ENCODE data around the gene SMOC2. TPM values are rescaled to one million over a fixed set of nuclear protein-coding genes. Genes with fewer than 3 reads are reported as not detected.

SMOC2 gene
- total RNA-seq, 4 donors from 2014 or later: 9.0 to 25.7 (median 15.2) TPM

DNA sequence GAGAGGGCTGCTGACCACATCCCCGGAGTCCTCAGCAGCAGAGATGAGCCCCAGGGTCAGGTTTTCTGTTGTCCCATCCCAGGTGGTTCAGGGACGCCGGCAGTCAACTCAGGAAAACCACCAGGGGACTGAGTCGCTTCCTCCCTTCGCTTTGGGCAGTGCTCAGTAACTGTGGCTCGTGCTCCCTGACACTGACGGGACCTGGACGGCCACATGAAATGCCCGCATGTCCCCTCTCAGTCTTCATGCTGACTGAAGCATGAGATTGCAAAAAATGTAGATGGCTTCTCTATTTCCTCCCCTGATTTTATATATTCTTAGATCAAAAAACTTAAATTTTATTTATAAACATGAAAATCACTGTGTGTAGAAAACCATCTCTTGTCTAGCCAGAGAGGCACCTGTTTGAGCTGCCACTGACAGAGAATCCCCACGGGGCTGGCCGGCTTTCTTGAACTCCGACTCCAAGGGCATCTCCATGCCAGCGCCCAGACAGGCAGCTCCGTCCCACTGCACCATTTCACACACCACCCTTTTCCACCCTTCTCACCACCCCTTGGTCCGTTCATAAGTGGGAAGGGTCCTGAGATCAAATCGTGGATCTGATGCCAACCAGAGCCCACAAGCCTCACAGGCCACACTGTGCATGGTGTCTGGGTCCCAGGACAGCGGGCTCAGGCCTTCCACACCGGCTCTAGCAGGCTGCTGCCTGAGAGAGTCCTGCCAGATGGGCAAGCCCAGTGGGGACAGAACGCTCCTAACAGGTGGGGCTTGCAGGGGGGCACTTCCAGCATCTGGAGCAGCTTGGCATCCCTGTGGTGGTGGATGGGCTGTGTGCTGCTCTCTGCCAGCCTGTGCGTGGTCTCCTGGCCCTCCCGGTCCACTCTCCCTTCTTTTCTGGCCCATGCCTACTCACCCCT, 98.2 kb downstream of the SMOC2 start:
- Histone ChIP-seq H3K4me1 (no peaks in the 10 kb centered on the region), H3K27ac (no peak overlapping the region), H3K9me3 (no peaks in the 10 kb centered on the region), H3K36me3 (no peaks in the 10 kb centered on the region), H3K27me3 (no peaks in the 10 kb centered on the region), H3K4me3 (replicated peaks in 1 of 3) (no peak overlapping the region)
- TF ChIP-seq, protein P1, sequence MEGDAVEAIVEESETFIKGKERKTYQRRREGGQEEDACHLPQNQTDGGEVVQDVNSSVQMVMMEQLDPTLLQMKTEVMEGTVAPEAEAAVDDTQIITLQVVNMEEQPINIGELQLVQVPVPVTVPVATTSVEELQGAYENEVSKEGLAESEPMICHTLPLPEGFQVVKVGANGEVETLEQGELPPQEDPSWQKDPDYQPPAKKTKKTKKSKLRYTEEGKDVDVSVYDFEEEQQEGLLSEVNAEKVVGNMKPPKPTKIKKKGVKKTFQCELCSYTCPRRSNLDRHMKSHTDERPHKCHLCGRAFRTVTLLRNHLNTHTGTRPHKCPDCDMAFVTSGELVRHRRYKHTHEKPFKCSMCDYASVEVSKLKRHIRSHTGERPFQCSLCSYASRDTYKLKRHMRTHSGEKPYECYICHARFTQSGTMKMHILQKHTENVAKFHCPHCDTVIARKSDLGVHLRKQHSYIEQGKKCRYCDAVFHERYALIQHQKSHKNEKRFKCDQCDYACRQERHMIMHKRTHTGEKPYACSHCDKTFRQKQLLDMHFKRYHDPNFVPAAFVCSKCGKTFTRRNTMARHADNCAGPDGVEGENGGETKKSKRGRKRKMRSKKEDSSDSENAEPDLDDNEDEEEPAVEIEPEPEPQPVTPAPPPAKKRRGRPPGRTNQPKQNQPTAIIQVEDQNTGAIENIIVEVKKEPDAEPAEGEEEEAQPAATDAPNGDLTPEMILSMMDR (IDR thresholded peaks at IDR 0.05): no peak
- no peak for TF ChIP-seq POLR2A (IDR thresholded peaks at IDR 0.05)
- no peak for DNase-seq
- 83 to 85% methylated on average over 18 to 21 of the region's 21 CpGs for WGBS, 2 donors
- intact Hi-C loops (cut with DNase I): loop anchor here (5.0 kb wide), 1 partner anchor 167 kb away; no protein-coding TSS in a partner anchor

DNA sequence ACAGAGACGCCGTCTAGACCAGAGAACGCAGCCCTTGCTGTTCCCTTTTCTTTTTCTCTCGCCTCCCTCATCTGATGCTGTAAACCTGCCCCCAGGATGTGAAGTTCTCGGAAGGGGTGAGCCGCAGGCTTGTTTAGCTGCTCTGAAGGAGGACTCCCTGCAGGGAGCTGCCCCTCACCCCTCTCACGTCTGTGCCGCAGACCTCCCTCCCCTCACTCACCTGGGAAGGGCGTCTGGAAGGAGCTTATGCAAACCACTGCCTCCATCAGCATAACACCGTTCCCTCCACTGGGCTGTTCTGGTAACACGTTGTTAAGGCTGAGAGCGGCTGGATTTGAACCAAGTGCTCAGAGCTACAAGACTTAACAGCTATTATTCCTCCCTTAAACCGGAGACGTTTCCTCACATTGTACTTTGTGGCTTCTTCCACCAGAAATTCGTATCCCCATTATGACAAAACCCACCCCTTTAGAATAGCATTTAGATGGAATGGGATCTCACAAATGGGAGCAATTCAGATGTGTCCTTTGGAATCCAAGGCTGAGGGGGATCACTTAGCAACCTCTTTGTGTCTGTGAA, 99.8 kb downstream of the SMOC2 start:
- intact Hi-C loops (cut with DNase I): no loop called here
- Histone ChIP-seq H3K27me3 (no peaks in the 10 kb centered on the region), H3K36me3 (no peaks in the 10 kb centered on the region), H3K4me3 (replicated peaks in 1 of 3) (no peak overlapping the region), H3K4me1 (no peaks in the 10 kb centered on the region), H3K9me3 (no peaks in the 10 kb centered on the region), H3K27ac (no peak overlapping the region)
- 71 to 73% methylated on average over 14 to 15 of the region's 15 CpGs for WGBS, 2 donors
- DNase-seq: no peak
- TF ChIP-seq POLR2A (IDR thresholded peaks at IDR 0.05): no peak

DNA sequence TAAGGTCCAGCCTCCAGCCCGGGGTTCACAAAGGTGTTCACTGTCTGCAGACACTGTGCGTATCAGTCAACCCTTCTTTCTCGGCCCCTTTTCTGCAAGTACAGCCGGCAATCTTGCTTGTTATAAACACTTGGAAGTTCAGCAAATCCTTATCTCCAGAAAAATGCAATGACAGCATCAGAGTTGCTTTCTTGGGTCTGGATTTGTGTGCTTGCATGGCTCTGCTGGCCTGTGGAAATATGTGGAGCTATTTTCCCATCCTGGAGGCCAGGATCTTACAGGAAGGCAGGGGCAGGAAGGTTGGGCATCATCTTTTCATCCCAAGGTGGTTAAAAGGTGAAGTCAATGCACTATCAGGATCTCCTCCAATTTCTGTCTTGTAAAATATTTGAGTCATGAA, 100.3 kb downstream of the SMOC2 start:
- Histone ChIP-seq H3K36me3 (no peaks in the 10 kb centered on the region), H3K9me3 (no peaks in the 10 kb centered on the region), H3K4me1 (no peaks in the 10 kb centered on the region), H3K27ac (no peak overlapping the region), H3K4me3 (replicated peaks in 1 of 3) (no peak overlapping the region), H3K27me3 (no peaks in the 10 kb centered on the region)
- no peak for TF ChIP-seq POLR2A (IDR thresholded peaks at IDR 0.05)
- DNase-seq: no peak
- intact Hi-C loops (cut with DNase I): no loop called here
- WGBS, 2 donors: 71 to 79% methylated on average over 4 of the region's 4 CpGs

DNA sequence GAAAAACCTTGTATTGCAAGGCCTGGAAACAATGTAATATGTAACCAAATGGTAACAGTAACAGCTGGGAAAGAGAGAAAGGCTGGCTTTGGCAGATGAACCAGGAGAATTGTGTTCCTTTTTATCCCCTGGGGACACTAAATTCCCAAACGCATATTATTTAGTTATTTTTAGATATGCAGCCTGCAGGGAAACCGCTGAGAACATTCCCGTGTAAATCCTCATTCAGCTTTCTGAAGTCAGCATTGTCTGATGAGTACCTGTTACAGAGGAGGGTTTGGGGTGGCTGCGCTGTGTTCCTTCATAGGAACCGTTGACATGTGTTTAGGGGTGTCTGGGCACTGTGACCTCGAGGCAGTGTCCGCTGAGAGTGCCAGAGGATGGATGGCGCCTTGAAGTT, 101.3 kb downstream of the SMOC2 start:
- intact Hi-C loops (cut with DNase I): no loop called here
- Histone ChIP-seq H3K4me3 (replicated peaks in 1 of 3) (no peak overlapping the region), H3K4me1 (no peaks in the 10 kb centered on the region), H3K36me3 (no peaks in the 10 kb centered on the region), H3K9me3 (no peaks in the 10 kb centered on the region), H3K27me3 (no peaks in the 10 kb centered on the region), H3K27ac (no peak overlapping the region)
- no peak for DNase-seq
- TF ChIP-seq POLR2A (IDR thresholded peaks at IDR 0.05): no peak
- TF ChIP-seq, protein P1 (IDR thresholded peaks at IDR 0.05): no peak
- 70 to 76% methylated on average over 8 of the region's 8 CpGs for WGBS, 2 donors

DNA sequence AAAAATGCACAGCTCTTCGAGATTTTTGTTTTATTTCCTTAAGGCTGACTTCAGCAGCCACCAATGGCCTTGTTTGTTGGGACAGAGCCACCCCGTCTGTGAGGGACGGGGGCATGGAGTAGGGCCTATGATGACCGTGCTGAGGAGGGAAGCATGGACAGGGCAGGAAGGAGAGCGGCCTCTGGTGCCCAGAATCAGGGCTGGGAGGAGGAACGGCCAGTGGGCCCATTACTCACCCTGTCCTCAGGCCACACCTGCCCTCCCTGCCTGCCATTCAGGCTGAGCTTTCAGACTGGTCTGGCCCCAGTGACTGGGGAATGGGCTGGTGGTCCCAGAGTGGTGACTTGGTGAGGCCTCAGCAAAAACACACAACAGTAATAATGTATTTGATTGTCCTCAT, 104.4 kb downstream of the SMOC2 start:
- Histone ChIP-seq H3K27me3 (no peaks in the 10 kb centered on the region), H3K36me3 (no peaks in the 10 kb centered on the region), H3K4me3 (replicated peaks in 1 of 3) (no peak overlapping the region), H3K9me3 (no peaks in the 10 kb centered on the region), H3K4me1 (no peaks in the 10 kb centered on the region), H3K27ac (no peak overlapping the region)
- TF ChIP-seq POLR2A (IDR thresholded peaks at IDR 0.05): no peak
- TF ChIP-seq, protein P1 (IDR thresholded peaks at IDR 0.05): no peak
- WGBS, 2 donors: 73 to 74% methylated on average over 6 of the region's 6 CpGs
- intact Hi-C loops (cut with DNase I): no loop called here
- DNase-seq: no peak

DNA sequence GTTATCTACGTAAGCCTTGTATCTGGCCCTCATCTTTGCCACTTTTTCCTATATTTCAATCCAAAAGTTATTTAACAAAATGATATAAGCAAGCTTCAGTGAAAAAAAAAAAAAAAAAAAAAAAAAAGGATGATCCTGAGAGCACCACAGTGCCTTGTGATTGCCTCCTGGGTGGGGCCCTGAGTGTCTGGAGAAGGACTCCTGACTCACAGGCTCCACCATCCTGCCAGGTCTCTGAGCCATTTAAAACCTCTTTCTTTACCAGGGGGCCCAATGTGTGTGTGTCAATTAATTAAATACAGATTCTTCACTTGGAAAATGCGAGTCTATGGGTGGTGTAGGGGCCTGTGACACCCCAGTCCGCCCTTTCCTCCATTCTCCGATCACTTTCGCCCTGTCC, 105.2 kb downstream of the SMOC2 start:
- DNase-seq: no peak

More for the DNA sequence above, 105.2 kb downstream of the SMOC2 start:
- WGBS, 2 donors: 82 to 94% methylated on average over 5 of the region's 5 CpGs
- Histone ChIP-seq H3K4me1 (no peaks in the 10 kb centered on the region), H3K27ac (no peak overlapping the region), H3K4me3 (replicated peaks in 1 of 3) (no peak overlapping the region), H3K27me3 (no peaks in the 10 kb centered on the region), H3K36me3 (no peaks in the 10 kb centered on the region), H3K9me3 (no peaks in the 10 kb centered on the region)
- intact Hi-C loops (cut with DNase I): no loop called here
- TF ChIP-seq, protein P1 (IDR thresholded peaks at IDR 0.05): no peak
- no peak for TF ChIP-seq POLR2A (IDR thresholded peaks at IDR 0.05)

All from thyroid gland (tissue), 4 donors.